ENCODE data around the gene FAM13C. TPM values are rescaled to one million over a fixed set of nuclear protein-coding genes. Genes with fewer than 3 reads are reported as not detected.

FAM13C gene
- total RNA-seq, 4 donors from 2014 or later = 2.8 to 26.9 (median 7.1) TPM

DNA sequence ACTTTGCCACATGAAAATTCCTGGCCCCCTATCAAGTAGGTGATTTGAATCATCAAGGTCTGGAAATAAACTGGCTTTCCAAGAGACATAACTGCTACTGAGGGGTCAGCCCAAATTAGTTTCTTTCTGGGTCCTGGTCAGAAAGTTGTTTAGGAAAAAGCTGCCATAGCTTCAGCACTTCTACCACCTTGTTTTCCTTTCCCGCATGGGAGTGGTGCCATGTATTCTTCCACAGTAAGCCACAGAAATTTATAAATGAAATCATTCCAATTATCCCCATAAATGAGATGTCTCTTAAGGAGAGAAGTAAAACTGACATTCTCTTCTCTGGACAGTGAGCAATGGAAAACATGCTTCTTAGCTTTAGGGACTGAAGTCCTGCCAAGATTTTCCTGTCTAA is 105.1 kb downstream of the FAM13C start:
- TF ChIP-seq, protein P1, sequence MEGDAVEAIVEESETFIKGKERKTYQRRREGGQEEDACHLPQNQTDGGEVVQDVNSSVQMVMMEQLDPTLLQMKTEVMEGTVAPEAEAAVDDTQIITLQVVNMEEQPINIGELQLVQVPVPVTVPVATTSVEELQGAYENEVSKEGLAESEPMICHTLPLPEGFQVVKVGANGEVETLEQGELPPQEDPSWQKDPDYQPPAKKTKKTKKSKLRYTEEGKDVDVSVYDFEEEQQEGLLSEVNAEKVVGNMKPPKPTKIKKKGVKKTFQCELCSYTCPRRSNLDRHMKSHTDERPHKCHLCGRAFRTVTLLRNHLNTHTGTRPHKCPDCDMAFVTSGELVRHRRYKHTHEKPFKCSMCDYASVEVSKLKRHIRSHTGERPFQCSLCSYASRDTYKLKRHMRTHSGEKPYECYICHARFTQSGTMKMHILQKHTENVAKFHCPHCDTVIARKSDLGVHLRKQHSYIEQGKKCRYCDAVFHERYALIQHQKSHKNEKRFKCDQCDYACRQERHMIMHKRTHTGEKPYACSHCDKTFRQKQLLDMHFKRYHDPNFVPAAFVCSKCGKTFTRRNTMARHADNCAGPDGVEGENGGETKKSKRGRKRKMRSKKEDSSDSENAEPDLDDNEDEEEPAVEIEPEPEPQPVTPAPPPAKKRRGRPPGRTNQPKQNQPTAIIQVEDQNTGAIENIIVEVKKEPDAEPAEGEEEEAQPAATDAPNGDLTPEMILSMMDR (IDR thresholded peaks at IDR 0.05) = no peak
- no peak for TF ChIP-seq POLR2A (IDR thresholded peaks at IDR 0.05)
- no peak for DNase-seq
- Histone ChIP-seq H3K4me1 (no peaks in the 10 kb centered on the region), H3K4me3 (no peak overlapping the region), H3K36me3 (peaks cover 0 to 24% (median 0%) of the 10 kb centered on the region in 3 donors), H3K27ac (no peak overlapping the region), H3K27me3 (no peaks in the 10 kb centered on the region), H3K9me3 (no peaks in the 10 kb centered on the region)
- intact Hi-C loops (cut with DNase I) = no loop called here
- 53 to 85% methylated on average over 1 of the region's 1 CpG for WGBS, 2 donors

DNA sequence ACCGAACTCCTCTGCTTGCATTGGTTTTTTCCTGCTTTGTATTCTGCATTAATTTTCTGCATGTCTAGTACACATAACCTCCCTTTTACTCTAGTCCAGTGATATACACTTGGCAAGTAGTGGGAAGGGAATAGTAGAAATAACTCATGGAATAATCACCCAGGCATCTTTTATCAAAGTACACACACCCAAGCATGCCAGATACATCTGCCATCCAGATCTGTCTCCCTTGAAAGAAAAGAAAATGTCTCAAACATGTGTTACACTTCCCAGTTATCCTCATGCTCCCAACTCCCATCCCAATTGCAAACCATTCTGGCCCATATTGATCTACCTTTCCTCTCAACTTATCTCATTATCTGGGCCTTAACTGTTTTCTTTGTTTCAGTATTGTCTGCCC is 106.9 kb downstream of the FAM13C start:
- no peak for DNase-seq
- H3K4me3 ChIP-seq = no peak overlapping the region
- intact Hi-C loops (cut with DNase I) = no loop called here
- H3K36me3 ChIP-seq = peaks cover 0 to 32% (median 0%) of the 10 kb centered on the region in 3 donors
- H3K9me3 ChIP-seq = no peaks in the 10 kb centered on the region
- no peaks in the 10 kb centered on the region for H3K4me1 ChIP-seq
- 100% methylated on average over 1 of the region's 1 CpG for WGBS, 2 donors
- TF ChIP-seq, protein P1 (IDR thresholded peaks at IDR 0.05) = no peak
- TF ChIP-seq POLR2A (IDR thresholded peaks at IDR 0.05) = no peak
- no peaks in the 10 kb centered on the region for H3K27me3 ChIP-seq
- H3K27ac ChIP-seq = no peak overlapping the region

- no peak for DNase-seq
- intact Hi-C loops (cut with DNase I) = no loop called here
- H3K9me3 ChIP-seq = no peaks in the 10 kb centered on the region
- H3K27me3 ChIP-seq = no peaks in the 10 kb centered on the region
- H3K4me1 ChIP-seq = no peaks in the 10 kb centered on the region
- no peak for TF ChIP-seq POLR2A (IDR thresholded peaks at IDR 0.05)
- TF ChIP-seq, protein P1 (IDR thresholded peaks at IDR 0.05) = no peak
- H3K27ac ChIP-seq = no peak overlapping the region
- peaks cover 0 to 31% (median 0%) of the 10 kb centered on the region in 3 donors for H3K36me3 ChIP-seq
- no peak overlapping the region for H3K4me3 ChIP-seq
Measured at GRCh38 chr10:59252491-59252890, 109.9 kb downstream of the FAM13C start.

DNA sequence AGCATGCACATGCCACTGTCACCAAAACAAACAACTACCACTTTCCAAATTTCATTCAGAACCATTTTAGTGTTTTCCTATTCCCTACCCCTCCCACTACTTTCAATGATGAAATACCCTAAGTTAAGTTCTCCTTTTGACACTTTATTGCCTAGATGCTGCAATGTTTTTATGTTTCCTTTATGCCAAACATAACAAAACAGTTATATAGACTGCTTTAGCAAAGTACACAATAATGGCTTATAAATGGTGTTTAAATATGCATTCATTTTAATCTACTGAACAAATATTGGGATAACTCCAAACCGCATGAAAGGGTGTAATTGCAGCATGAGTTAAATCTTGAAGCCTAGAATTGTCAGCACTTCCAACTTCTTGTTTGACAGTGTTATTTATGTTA is 116.7 kb downstream of the FAM13C start:
- intact Hi-C loops (cut with DNase I) = loop anchor here (10.0 kb wide), 2 partner anchors 219 to 339 kb away; no protein-coding TSS in a partner anchor
- Histone ChIP-seq H3K36me3 (peaks cover 0 to 7% (median 0%) of the 10 kb centered on the region in 3 donors), H3K4me3 (no peak overlapping the region), H3K27ac (no peak overlapping the region), H3K4me1 (no peaks in the 10 kb centered on the region), H3K9me3 (no peaks in the 10 kb centered on the region), H3K27me3 (no peaks in the 10 kb centered on the region)
- TF ChIP-seq, protein P1 (IDR thresholded peaks at IDR 0.05) = no peak
- no peak for TF ChIP-seq POLR2A (IDR thresholded peaks at IDR 0.05)
- no peak for DNase-seq
- WGBS, 2 donors = 44 to 54% methylated on average over 1 of the region's 1 CpG

DNA sequence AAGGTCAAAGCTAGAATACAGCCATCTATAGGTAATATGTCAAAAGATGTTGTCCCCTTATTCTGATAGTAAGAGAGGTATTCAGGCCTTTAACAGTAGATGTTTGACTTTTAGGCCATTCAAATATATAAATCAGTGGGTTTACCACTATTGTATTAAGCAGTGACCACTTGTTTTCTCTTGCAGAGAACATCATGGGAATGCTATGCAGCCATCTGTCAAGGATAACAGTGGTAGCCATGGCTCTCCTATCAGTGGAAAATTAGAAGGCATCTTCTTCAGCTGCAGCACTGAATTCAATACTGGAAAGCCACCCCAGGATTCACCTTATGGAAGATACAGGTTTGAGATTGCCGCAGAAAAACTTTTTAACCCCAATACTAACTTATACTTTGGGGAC is 117.5 kb downstream of the FAM13C start:
- DNase-seq = no peak
- Histone ChIP-seq H3K36me3 (peaks cover 0 to 5% (median 0%) of the 10 kb centered on the region in 3 donors), H3K4me1 (no peaks in the 10 kb centered on the region), H3K27me3 (no peaks in the 10 kb centered on the region), H3K27ac (no peak overlapping the region), H3K9me3 (no peaks in the 10 kb centered on the region), H3K4me3 (no peak overlapping the region)
- WGBS, 2 donors = 94 to 100% methylated on average over 1 of the region's 1 CpG
- TF ChIP-seq, protein P1 (IDR thresholded peaks at IDR 0.05) = no peak
- TF ChIP-seq POLR2A (IDR thresholded peaks at IDR 0.05) = no peak
- intact Hi-C loops (cut with DNase I) = loop anchor here (10.0 kb wide), 2 partner anchors 220 to 340 kb away; no protein-coding TSS in a partner anchor
